ENCODE results near the gene RPS6KC1. TPM values are rescaled to one million over a fixed set of nuclear protein-coding genes. Genes with fewer than 3 reads are reported as not detected.

The RPS6KC1 gene
- total and polyA plus RNA-seq, 2 donors from 2014 or later = 6.3 to 13.8 TPM

DNA sequence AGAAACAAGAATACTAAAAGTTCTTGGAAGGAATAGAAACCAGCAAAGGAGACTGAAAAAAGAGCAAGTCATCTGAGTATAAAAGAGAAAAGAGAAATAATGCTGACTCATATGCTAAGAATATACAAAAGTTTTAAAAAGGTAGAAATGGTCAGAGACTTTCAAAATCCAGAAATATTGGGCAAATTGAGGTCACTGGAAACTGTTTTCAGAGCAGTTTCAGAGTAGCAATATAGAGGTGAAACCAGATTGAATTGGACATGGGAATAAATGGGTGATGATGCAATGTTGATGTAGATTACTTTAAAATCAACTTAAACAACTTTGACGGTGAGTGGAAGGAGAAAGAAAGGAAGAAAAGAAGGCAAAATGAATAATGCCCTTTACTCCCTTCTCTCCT, 1.8 kb upstream of the RPS6KC1 start:
- Histone ChIP-seq H3K27ac (ENCODE audit: low read depth in 2 of 2, low read length in 2 of 2) (no peak overlapping the region), H3K9me3 (ENCODE audit: control insufficient read depth in 2 of 3, insufficient read depth in 1 of 3, low read length in 3 of 3) (no peaks in the 10 kb centered on the region), H3K4me3 (ENCODE audit: low read length in 3 of 3) (no peak overlapping the region), H3K27me3 (ENCODE audit: control insufficient read depth, insufficient read depth, low read length) (no peaks in the 10 kb centered on the region), H3K4me1 (ENCODE audit: control insufficient read depth in 2 of 3, insufficient read depth in 2 of 3, low read depth in 1 of 3, low read length in 3 of 3) (peaks cover 0 to 4% (median 0%) of the 10 kb centered on the region in 3 donors), H3K36me3 (ENCODE audit: control insufficient read depth in 2 of 3, insufficient read depth in 3 of 3, low read length in 3 of 3) (no peaks in the 10 kb centered on the region), H3K9ac (ENCODE audit: low read length in 3 of 3) (no peak overlapping the region)
- no peak for TF ChIP-seq CTCF (IDR thresholded peaks at IDR 0.05; ENCODE audit: borderline replicate concordance, extremely low read depth, insufficient read depth)
- intact Hi-C loops (cut with DNase I) = no loop called here
- DNase-seq (no peak), FAIRE-seq (no peak)

GRCh38 chr1:213050745-213051126, 305 bp upstream of the RPS6KC1 start:
- no peaks in the 10 kb centered on the region for H3K9me3 ChIP-seq (ENCODE audit: control insufficient read depth in 2 of 3, insufficient read depth in 1 of 3, low read length in 3 of 3)
- H3K27me3 ChIP-seq (ENCODE audit: control insufficient read depth, insufficient read depth, low read length) = no peaks in the 10 kb centered on the region
- FAIRE-seq (no peak), DNase-seq (no peak)
- H3K4me3 ChIP-seq (ENCODE audit: low read length in 3 of 3) = peak overlapping the region; percentile 87 to 96 (median 96)
- H3K36me3 ChIP-seq (ENCODE audit: control insufficient read depth in 2 of 3, insufficient read depth in 3 of 3, low read length in 3 of 3) = no peaks in the 10 kb centered on the region
- peaks cover 0 to 4% (median 0%) of the 10 kb centered on the region in 3 donors for H3K4me1 ChIP-seq (ENCODE audit: control insufficient read depth in 2 of 3, insufficient read depth in 2 of 3, low read depth in 1 of 3, low read length in 3 of 3)
- intact Hi-C loops (cut with DNase I) = no loop called here
- H3K27ac ChIP-seq (ENCODE audit: low read depth in 2 of 2, low read length in 2 of 2) = peak overlapping the region; percentile 10 to 76
- no peak for TF ChIP-seq CTCF (IDR thresholded peaks at IDR 0.05; ENCODE audit: borderline replicate concordance, extremely low read depth, insufficient read depth)
- H3K9ac ChIP-seq (ENCODE audit: low read length in 3 of 3) = peak overlapping the region in 1 of 3 donors; percentile 64

- Histone ChIP-seq H3K27ac (ENCODE audit: low read depth in 2 of 2, low read length in 2 of 2) (no peak overlapping the region), H3K9ac (ENCODE audit: low read length in 3 of 3) (peak overlapping the region in 2 of 3 donors; percentile 81 to 93), H3K4me1 (ENCODE audit: control insufficient read depth in 2 of 3, insufficient read depth in 2 of 3, low read depth in 1 of 3, low read length in 3 of 3) (peaks cover 0 to 4% (median 0%) of the 10 kb centered on the region in 3 donors), H3K36me3 (ENCODE audit: control insufficient read depth in 2 of 3, insufficient read depth in 3 of 3, low read length in 3 of 3) (no peaks in the 10 kb centered on the region), H3K27me3 (ENCODE audit: control insufficient read depth, insufficient read depth, low read length) (no peaks in the 10 kb centered on the region), H3K9me3 (ENCODE audit: control insufficient read depth in 2 of 3, insufficient read depth in 1 of 3, low read length in 3 of 3) (no peaks in the 10 kb centered on the region), H3K4me3 (ENCODE audit: low read length in 3 of 3) (peak overlapping the region; percentile 87 to 96 (median 96))
- FAIRE-seq = no peak
- intact Hi-C loops (cut with DNase I) = no loop called here
- no peak for TF ChIP-seq CTCF (IDR thresholded peaks at IDR 0.05; ENCODE audit: borderline replicate concordance, extremely low read depth, insufficient read depth)
- no peak for DNase-seq
These were observed 801 bp downstream of the RPS6KC1 start for GRCh38 chr1:213051881-213052202.

DNA sequence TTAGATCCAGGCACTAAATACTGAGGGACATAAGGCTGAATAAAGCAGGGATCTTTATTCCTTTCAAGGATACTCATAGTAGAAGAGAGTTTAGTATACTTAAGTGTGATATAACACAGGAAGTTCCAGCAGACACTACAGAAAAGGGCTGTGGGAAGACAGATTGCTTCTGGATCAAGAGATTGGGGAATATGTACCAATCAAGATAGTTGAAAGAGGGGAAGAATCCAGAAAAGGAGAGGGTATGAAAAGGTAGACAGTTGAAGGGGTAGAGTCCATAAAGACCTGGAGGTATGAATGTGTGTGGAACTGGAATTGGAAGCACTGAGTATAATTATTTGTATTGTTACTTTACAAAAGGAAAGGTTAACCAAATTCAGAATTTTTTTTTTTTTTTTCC, 2.4 kb downstream of the RPS6KC1 start:
- H3K36me3 ChIP-seq (ENCODE audit: control insufficient read depth in 2 of 3, insufficient read depth in 3 of 3, low read length in 3 of 3) = no peaks in the 10 kb centered on the region
- H3K9me3 ChIP-seq (ENCODE audit: control insufficient read depth in 2 of 3, insufficient read depth in 1 of 3, low read length in 3 of 3) = no peaks in the 10 kb centered on the region
- FAIRE-seq (no peak), DNase-seq (no peak)
- H3K4me3 ChIP-seq (ENCODE audit: low read length in 3 of 3) = no peak overlapping the region
- peaks cover 0 to 4% (median 0%) of the 10 kb centered on the region in 3 donors for H3K4me1 ChIP-seq (ENCODE audit: control insufficient read depth in 2 of 3, insufficient read depth in 2 of 3, low read depth in 1 of 3, low read length in 3 of 3)
- no peaks in the 10 kb centered on the region for H3K27me3 ChIP-seq (ENCODE audit: control insufficient read depth, insufficient read depth, low read length)
- no peak overlapping the region for H3K27ac ChIP-seq (ENCODE audit: low read depth in 2 of 2, low read length in 2 of 2)
- no peak for TF ChIP-seq CTCF (IDR thresholded peaks at IDR 0.05; ENCODE audit: borderline replicate concordance, extremely low read depth, insufficient read depth)
- H3K9ac ChIP-seq (ENCODE audit: low read length in 3 of 3) = no peak overlapping the region
- intact Hi-C loops (cut with DNase I) = no loop called here
